D721Med (cell line): ENCODE data around the gene UBAC2.

Experiments used
- DNase-seq: peaks from one replicate; pipeline ENCODE4 v3.0.0; 2011; ENCODE audit warnings: low spot score; ENCODE audit not compliant: insufficient read length
- FAIRE-seq: peaks from 2 replicates; lab custom pipeline; 2011; peaks lifted over from hg19 to GRCh38; lab: Jason Lieb, UNC
- TF ChIP-seq, protein P1 (sequence below): IDR thresholded peaks from 2 replicates; pipeline ENCODE4 v1.5.1; 2012; ENCODE audit warnings: mild to moderate bottlenecking, control low read depth; ENCODE audit not compliant: insufficient read depth; ENCODE audit errors: missing control alignments

The UBAC2 gene

DNA sequence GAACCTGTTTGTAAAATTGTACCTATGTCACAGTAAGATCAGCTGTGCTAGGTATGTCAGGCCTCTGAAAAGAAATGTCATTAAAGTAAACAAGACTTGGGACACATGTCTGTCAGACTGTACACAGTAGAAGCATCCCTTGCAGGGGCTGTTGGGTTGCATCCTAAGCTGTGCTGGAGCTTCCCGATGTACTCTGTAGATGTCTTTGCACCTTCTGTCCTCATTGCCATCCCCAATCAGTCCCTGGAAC lies 155.3 kb downstream of the UBAC2 start:
- TF ChIP-seq, protein P1, sequence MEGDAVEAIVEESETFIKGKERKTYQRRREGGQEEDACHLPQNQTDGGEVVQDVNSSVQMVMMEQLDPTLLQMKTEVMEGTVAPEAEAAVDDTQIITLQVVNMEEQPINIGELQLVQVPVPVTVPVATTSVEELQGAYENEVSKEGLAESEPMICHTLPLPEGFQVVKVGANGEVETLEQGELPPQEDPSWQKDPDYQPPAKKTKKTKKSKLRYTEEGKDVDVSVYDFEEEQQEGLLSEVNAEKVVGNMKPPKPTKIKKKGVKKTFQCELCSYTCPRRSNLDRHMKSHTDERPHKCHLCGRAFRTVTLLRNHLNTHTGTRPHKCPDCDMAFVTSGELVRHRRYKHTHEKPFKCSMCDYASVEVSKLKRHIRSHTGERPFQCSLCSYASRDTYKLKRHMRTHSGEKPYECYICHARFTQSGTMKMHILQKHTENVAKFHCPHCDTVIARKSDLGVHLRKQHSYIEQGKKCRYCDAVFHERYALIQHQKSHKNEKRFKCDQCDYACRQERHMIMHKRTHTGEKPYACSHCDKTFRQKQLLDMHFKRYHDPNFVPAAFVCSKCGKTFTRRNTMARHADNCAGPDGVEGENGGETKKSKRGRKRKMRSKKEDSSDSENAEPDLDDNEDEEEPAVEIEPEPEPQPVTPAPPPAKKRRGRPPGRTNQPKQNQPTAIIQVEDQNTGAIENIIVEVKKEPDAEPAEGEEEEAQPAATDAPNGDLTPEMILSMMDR = no peak
- FAIRE-seq (no peak), DNase-seq (no peak)

DNA sequence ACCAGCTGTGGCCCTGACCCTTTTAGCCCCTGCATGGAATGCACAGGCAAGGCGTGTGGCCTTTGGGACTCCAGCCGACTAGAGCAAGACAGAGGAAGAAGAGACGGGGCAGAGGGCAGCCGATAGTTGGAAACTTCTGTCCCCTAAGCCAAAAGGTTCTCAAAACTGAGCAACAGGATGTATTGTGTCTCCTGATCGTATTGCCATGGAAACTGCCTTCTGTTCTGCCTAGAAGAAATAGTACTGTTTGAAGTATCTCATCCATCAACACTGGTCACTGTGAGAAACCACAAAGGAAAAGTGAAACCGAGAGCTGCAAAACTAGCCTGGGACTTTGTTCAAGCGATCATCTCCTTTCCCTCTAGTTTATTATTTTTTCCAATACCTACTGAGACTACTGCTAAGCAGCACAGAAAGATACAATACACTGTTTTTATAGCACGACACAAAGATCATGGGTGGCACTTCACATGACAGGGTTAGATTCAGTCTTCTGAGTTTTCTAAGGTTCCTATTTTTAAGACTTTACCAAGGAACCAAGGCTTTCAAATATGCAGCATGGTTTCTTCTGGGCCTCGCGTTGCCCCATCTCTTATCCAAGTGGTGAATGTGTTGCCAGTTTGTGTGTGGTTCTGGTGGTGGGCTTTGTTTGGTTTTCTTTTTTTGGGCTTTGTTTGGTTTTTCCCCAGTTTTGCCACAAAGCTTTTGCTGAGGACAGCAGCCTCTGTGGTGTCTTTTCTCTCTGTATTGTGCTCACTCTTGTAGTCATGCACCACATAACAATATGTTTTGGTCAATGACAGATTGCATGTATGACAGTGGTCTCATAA lies 155.8 kb downstream of the UBAC2 start:
- no peak for DNase-seq
- FAIRE-seq = no peak
- TF ChIP-seq, protein P1 = no peak

DNA sequence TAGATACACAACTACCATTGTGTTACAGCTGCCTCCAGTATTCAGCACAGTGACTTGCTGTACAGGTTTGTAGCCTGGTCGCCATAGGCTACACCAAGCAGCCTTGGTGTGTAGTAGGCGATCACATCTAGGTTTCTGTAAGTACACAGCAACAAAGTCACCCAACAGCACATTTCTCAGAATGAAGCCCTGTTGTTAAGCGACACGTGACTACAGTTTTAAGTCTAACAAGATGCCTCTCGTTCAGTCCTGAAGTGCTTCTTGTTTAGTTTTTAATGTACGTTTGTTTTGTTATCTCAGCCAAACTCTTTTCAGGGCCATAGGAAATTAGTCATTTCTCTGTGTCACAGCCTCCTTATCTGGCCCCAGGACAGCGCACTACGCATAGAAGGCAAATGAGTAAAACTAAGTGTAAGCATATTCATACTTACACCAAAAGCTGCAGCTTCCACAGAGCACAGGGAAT lies 156.5 kb downstream of the UBAC2 start:
- DNase-seq (no peak), FAIRE-seq (no peak)
- TF ChIP-seq, protein P1 = no peak

DNA sequence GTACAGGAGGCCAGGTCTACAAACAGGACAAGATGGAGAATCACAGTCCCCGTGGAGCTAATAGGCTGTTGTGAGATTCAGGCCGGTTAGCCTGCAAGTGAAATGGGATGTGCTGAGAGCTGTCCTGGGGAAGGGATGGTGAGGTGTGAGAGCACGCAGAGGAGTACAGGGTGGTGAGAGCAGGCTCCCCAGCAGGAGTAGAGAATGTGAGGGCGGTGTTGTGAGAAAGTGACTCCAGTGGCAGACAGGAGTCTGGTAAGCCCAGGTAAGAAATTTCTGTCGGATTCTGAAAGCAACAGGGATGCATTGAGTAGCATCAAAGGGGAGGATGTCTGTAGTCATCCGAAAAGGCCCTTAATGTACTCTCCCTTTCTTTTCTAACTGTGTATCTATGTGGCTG lies 157.3 kb downstream of the UBAC2 start:
- no peak for FAIRE-seq
- no peak for DNase-seq
- TF ChIP-seq, protein P1 = no peak

DNA sequence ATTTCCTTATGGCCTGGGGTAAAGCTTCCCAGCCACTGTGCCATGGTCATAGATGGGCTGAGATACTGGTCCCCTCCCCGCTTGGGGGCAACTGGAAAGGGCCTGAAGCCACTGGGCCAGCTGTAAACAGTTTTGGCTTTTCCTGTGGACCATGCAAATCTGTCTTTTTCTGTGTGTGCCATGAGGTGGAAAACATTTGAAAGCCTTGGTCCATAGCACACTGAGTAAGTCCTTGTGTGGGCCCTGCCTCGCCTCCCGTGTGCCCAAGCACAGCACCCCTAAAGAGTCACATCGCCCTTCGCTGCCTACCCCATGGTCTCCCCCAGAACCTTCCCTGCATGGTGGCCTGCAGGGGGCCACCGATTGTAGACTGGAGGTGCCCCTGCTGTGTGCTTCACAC lies 158.9 kb downstream of the UBAC2 start:
- TF ChIP-seq, protein P1 = no peak
- DNase-seq (no peak), FAIRE-seq (no peak)

DNA sequence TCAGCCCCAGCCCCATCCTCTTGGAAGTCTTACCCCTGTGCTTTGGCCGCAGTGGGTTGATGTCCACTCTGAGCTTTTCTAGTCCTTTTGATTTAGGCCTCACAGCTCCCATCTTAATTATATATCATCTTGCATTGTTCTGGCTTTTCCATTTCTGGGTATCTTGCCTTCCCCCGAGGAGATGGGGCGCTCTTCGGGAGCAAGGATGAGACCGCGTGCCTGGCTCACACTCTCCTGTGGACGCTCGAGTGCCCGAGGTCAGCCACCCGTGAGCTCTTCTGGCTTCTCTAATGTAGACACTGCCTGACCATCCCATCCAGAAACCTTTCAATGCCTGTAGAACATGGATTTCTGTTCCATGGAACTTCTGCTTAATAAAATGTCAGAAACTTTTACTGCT lies 160.0 kb downstream of the UBAC2 start:
- TF ChIP-seq, protein P1 = no peak
- DNase-seq (no peak), FAIRE-seq (no peak)

DNA sequence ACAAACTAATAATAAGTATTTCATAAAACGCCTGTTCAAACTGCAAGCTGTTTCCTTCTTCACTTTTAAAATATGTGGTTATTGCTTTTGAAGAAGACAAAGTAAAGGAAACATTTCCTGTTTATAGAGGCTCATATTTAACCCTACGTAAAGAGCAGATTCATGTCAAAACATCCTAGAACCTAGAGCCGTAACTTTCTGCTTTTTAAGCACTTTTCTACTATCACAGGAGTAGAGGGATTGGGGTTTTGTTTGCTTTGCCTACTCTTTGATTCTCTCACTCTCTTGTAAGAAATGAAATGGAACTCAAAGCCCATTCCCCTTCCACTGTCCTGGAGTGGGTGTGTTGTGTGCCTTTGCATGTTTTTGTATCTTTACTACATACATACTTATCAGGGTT lies 160.5 kb downstream of the UBAC2 start:
- FAIRE-seq = no peak
- TF ChIP-seq, protein P1 = no peak
- no peak for DNase-seq
